ENCODE data around the gene CARD6. TPM values are rescaled to one million over a fixed set of nuclear protein-coding genes. Genes with fewer than 3 reads are reported as not detected.

CARD6 gene
- total and polyA plus RNA-seq, 2 of the 13 experiments (the other 11 are each of a cell fraction or from before 2014, with no cell fraction given) = 0.33 to 1.4 TPM

DNA sequence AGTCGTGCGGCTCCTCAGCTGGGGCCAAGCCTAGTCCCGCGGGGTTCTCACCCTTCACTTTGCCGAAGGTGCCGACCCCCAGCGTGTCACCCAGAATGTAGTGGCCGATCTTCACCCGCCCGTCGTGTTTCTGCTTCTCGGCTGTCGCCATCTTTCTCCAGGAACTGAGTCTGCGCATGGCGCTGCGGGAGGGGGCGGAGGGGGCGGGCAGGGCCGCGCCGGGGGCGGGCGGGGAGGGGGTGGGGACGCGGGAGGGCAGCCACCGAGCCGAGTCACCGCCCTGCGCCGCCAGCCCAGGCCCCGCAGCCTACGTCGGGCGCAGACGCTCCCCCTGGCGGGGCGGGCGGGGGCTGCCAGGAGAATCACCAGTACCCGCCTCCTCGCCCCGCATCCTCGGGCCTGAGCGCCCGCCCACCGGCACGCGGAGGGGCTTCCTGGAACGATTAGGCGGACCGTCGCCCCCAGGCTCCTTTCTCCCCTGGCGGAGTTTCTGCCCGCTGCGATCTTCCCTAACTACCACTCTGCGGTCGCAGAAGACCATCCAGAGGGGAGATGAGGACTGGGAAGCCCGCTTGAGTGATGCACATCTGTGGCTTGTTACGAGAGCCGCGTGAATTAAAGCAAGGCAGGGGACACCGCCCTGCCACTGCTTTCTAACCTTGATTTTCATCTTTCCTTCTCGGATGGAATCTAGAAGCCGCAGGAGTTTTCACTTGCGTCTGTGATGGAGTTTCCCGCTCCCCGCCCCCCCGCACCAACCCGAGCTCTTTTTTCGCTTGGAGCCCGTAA is 43.0 kb upstream of the CARD6 start, which contains the start of gene PRKAA1 (continued):
- TF ChIP-seq ZNF143 (CRISPR knock-in tag; IDR thresholded peaks at IDR 0.05) = peak; percentile 30; the same call in 1 of the 2 replicates
- TF ChIP-seq PLRG1 (conservative IDR thresholded peaks at IDR 0.05) = no peak
- TF ChIP-seq, protein P1, sequence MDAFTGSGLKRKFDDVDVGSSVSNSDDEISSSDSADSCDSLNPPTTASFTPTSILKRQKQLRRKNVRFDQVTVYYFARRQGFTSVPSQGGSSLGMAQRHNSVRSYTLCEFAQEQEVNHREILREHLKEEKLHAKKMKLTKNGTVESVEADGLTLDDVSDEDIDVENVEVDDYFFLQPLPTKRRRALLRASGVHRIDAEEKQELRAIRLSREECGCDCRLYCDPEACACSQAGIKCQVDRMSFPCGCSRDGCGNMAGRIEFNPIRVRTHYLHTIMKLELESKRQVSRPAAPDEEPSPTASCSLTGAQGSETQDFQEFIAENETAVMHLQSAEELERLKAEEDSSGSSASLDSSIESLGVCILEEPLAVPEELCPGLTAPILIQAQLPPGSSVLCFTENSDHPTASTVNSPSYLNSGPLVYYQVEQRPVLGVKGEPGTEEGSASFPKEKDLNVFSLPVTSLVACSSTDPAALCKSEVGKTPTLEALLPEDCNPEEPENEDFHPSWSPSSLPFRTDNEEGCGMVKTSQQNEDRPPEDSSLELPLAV (CRISPR knock-in tag; conservative IDR thresholded peaks at IDR 0.05; ENCODE audit: low read depth) = no peak
- peak; percentile 63; the same call in 1 of the 2 replicates for TF ChIP-seq ZNF777 (CRISPR knock-in tag; IDR thresholded peaks at IDR 0.05)
- TF ChIP-seq, protein P2, sequence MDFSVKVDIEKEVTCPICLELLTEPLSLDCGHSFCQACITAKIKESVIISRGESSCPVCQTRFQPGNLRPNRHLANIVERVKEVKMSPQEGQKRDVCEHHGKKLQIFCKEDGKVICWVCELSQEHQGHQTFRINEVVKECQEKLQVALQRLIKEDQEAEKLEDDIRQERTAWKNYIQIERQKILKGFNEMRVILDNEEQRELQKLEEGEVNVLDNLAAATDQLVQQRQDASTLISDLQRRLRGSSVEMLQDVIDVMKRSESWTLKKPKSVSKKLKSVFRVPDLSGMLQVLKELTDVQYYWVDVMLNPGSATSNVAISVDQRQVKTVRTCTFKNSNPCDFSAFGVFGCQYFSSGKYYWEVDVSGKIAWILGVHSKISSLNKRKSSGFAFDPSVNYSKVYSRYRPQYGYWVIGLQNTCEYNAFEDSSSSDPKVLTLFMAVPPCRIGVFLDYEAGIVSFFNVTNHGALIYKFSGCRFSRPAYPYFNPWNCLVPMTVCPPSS (IDR thresholded peaks at IDR 0.05) = no peak
- TF ChIP-seq ZNF552 (CRISPR knock-in tag; IDR thresholded peaks at IDR 0.05; ENCODE audit: borderline replicate concordance) = no peak; the same call in 1 of the 2 replicates
- TF ChIP-seq HDAC1 (CRISPR knock-in tag; IDR thresholded peaks at IDR 0.05) = peak; percentile 73
- TF ChIP-seq, protein P3, sequence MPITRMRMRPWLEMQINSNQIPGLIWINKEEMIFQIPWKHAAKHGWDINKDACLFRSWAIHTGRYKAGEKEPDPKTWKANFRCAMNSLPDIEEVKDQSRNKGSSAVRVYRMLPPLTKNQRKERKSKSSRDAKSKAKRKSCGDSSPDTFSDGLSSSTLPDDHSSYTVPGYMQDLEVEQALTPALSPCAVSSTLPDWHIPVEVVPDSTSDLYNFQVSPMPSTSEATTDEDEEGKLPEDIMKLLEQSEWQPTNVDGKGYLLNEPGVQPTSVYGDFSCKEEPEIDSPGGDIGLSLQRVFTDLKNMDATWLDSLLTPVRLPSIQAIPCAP (CRISPR knock-in tag; IDR thresholded peaks at IDR 0.05; ENCODE audit: low read depth) = no peak
- TF ChIP-seq, protein P4, sequence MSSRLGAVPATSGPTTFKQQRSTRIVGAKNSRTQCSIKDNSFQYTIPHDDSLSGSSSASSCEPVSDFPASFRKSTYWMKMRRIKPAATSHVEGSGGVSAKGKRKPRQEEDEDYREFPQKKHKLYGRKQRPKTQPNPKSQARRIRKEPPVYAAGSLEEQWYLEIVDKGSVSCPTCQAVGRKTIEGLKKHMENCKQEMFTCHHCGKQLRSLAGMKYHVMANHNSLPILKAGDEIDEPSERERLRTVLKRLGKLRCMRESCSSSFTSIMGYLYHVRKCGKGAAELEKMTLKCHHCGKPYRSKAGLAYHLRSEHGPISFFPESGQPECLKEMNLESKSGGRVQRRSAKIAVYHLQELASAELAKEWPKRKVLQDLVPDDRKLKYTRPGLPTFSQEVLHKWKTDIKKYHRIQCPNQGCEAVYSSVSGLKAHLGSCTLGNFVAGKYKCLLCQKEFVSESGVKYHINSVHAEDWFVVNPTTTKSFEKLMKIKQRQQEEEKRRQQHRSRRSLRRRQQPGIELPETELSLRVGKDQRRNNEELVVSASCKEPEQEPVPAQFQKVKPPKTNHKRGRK (CRISPR knock-in tag; IDR thresholded peaks at IDR 0.05) = no peak
- TF ChIP-seq, protein P5, sequence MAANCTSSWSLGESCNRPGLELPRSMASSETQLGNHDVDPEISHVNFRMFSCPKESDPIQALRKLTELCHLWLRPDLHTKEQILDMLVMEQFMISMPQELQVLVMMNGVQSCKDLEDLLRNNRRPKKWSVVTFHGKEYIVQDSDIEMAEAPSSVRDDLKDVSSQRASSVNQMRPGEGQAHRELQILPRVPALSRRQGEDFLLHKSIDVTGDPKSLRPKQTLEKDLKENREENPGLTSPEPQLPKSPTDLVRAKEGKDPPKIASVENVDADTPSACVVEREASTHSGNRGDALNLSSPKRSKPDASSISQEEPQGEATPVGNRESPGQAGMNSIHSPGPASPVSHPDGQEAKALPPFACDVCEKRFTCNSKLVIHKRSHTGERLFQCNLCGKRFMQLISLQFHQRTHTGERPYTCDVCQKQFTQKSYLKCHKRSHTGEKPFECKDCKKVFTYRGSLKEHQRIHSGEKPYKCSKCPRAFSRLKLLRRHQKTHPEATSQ (CRISPR knock-in tag; IDR thresholded peaks at IDR 0.05; ENCODE audit: borderline replicate concordance) = no peak
- no peak for TF ChIP-seq ZNF10 (CRISPR knock-in tag; IDR thresholded peaks at IDR 0.05; ENCODE audit: borderline replicate concordance, low read depth)
- 0 out of 2 replicates have a peak, but pooled peaks have one; percentile 25 for TF ChIP-seq ZNF329 (CRISPR knock-in tag; IDR thresholded peaks at IDR 0.05; ENCODE audit: low read depth)
- TF ChIP-seq MZF1 (CRISPR knock-in tag; IDR thresholded peaks at IDR 0.05; ENCODE audit: borderline replicate concordance) = no peak
- TF ChIP-seq, protein P6, sequence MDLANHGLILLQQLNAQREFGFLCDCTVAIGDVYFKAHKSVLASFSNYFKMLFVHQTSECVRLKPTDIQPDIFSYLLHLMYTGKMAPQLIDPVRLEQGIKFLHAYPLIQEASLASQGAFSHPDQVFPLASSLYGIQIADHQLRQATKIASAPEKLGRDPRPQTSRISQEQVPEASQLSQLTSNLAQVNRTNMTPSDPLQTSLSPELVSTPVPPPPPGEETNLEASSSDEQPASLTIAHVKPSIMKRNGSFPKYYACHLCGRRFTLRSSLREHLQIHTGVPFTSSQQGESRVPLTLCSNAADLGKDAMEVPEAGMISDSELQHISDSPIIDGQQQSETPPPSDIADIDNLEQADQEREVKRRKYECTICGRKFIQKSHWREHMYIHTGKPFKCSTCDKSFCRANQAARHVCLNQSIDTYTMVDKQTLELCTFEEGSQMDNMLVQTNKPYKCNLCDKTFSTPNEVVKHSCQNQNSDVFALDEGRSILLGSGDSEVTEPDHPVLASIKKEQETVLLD (CRISPR knock-in tag; IDR thresholded peaks at IDR 0.05; ENCODE audit: low read depth) = no peak
- TF ChIP-seq, protein P7, sequence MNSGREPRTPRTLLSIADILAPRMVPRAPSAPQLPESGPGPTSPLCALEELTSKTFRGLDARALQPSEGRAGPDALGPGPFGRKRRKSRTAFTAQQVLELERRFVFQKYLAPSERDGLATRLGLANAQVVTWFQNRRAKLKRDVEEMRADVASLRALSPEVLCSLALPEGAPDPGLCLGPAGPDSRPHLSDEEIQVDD (CRISPR knock-in tag; IDR thresholded peaks at IDR 0.05; ENCODE audit: borderline replicate concordance) = no peak
- TF ChIP-seq TAF15 (IDR thresholded peaks at IDR 0.05; ENCODE audit: low read depth, low read length, poor library complexity, severe bottlenecking) = no peak
- TF ChIP-seq ZNF138 (CRISPR knock-in tag; IDR thresholded peaks at IDR 0.05; ENCODE audit: low read depth) = no peak
